Cerebellar cortex (tissue), 1 donor: ENCODE results near the gene USP25.

Experiments used
- DNase-seq: peaks from one replicate; pipeline ENCODE4 v3.0.0-alpha.2; 2015; ENCODE audit warnings: low spot score

USP25 gene

DNA sequence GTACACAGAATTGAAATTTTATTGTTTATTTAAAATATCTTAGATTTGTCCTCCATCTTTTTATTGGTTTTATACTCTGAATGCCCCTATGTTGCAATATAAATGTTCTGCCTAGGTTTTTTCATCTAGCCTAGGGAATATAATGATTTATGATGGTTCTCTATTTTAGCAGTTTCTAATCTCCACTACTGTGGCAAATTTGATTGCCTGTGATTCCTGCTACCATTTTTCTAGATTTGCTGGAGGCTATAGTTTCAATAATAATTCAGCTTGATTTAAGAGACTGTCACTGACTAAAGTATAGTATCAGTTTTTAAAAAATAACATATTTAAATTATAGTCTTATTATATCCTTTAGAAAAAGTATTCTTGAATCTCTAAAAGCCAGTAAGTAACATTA is 90.5 kb downstream of the USP25 start:
- DNase-seq = no peak

DNA sequence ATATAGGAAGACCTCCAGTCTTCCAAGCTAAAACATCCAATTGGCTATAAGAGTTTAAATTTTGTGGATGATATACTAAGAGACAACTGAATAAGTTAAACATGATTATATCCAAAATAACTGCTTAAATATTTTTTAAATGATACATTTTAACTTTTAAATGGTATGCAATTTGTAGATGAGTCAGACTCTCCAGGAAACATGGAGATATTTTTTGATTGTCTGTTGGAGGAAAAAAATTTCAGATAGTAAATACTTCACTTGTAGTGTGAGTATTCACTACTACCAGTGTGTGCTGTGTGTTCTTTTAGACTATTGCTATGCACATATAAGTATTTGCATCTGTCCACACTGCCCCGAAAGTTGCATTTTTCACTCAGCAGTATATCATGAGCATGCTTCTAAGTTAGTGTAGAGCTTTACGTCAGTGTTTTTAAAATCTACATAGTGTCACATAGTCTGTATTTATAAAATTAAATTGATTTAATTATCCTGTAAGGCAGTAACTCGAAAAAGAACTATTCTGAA is 91.1 kb downstream of the USP25 start:
- no peak for DNase-seq

DNA sequence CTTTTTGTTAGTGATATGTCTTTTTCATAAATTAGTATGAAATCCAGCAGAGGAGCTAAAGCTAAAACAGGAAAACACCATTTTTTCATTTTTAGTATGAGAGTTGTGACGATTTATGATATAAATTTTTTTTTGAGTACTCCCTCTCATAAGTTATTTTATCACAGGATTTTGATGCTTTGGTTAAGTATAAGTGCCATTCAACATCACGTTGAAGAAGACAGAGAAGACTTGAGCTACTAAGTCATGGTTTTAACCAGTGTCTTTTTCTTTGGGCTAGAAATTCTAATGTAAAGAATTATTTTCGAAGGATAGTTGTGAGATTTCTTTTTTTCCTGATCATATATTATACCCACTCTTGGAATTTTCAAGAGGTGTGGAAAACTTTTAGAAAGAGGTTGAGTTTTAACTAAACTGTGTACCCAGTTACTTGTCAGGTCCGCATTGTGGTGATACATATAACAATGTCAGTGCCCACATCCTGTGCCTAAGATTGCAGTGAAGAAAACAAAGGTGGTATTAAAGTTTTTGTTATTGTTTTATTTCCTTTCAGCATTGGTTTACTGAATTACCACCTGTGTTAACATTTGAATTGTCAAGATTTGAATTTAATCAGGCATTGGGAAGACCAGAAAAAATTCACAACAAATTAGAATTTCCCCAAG is 93.8 kb downstream of the USP25 start:
- DNase-seq = no peak

DNA sequence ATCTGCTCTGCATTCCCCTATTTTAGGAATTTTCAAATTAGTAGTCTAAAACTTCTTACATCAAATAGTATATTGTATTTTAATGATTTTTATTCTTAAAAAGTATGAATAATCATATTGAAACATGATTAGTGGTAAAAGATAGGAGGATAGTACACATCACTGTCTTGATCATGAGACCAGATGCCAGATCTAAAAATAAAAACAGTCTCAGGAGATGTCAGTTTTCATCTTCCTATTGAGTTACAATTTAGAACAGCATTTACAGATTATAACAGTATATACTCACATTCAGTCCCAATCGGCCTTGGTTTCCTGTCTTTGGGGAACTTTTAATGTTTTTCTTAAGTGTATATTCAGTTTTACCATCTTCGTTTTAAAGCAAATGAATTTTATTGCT is 95.9 kb downstream of the USP25 start:
- peak; percentile 43 for DNase-seq

DNA sequence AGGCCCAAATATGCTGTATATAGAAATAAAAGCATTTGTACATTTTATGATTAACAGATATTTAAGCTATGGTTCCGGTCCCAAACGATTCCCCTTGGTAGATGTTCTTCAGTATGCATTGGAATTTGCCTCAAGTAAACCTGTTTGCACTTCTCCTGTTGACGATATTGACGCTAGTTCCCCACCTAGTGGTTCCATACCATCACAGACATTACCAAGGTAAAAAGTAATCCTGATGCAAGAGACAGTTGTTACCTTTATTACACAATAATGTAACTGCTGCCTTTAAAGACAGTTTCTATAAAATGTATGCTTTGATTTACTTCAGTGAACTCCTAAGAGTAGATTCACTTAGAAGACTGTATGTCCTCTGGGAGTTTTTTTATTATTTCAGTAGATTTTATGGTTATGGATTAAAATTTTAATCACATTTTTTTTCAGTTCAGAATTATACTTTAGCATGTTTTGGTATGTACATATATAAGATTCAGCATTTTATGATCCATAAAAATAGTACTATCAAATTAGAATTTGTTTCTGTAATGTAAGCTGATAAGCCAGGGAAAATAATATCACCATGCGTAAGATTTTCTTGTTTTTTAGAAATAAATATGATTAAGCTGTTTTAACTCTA is 96.5 kb downstream of the USP25 start:
- peak; percentile 84 for DNase-seq

DNA sequence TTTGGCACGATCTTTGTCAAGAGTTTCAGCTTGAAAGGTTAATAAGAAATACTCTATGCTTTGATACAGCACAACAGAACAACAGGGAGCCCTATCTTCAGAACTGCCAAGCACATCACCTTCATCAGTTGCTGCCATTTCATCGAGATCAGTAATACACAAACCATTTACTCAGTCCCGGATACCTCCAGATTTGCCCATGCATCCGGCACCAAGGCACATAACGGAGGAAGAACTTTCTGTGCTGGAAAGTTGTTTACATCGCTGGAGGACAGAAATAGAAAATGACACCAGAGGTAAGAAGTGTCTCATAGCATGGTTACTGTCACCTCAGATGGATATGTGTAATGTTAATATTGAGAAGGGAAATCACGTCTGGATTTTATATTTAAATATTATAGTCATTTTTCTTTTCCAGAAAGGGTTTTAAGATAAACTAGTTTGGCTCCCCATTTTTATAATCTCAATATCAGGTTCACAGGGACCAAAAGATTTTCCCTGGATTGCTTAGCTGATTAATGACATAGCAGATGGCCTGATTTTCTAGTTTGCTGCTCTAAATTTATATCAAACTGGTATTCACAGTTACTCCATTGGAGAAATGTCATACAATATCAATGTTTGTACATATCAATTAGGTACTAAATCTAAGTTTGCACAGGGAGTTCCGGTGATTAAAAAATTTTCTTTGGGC is 97.3 kb downstream of the USP25 start:
- DNase-seq = peak; percentile 86

DNA sequence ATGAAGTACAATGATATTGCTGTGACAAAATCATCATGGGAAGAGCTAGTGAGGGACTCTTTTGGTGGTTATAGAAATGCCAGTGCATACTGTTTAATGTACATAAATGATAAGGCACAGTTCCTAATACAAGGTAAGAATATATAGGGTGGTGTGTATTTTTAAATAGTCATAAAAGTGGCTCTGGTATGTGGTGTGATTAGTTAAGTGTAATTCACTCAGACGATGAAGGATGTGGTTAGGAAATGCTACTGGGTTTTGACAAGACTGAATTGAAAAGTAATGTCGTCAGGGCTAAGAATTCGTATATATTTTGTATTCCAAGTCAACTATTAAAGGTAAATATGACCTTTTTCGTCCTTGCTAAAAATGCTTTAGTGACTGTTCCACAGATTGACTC is 101.7 kb downstream of the USP25 start:
- DNase-seq = no peak

DNA sequence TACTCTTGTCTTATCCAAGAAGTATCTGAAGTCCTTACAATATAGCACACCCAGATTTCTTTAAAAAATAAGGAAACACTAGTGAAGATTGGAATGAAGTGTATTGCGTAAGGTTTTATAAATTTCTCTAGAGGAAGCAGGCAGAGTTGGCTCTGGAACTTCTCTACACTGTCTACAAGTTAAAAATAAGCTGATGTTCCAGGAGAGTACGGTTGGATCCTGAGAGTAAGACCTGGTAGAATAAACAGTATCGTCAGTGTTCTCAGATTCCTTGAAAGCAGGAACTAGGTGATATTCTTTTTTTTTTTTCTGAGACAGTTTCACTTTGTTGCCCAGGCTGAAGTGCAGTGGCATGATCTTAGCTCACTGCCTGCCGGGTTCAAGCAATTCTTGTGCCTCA is 107.9 kb downstream of the USP25 start:
- no peak for DNase-seq

DNA sequence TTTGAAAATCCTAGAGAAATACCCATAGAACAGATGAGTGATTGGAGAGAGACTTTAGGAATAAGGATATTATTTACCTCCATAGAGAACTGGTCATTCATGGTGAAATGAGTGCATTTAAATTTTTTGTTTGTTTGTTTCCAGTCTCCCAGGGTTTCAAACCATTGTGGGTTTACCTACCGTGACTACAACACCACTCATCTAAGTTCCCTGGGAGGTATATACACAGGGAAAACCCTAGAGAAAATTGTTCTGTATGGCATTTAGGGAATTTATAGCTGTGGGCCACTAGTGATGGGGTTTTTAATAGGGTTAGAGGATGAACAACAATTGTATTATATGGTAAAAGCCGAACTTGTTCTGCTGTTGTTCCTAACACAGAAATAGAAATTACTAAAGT is 109.2 kb downstream of the USP25 start:
- no peak for DNase-seq

DNA sequence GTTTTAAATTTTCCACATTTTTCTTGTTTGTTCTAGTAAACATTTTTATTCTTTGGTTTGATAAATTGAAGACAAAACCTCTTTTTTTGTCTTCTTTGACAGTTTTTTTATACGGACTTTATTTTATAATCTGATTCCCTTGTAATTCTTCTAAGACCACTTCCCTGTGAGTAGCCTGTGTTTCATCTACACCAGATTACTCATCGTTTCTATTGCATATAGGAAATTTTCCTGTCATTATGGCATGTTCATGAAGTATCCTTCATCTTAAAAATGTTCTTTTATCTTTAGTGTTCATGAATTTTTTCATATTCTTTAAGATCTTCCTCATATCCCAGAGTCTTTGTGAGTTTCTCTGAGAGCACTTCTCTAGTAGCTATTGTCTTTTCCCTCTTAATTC is 109.8 kb downstream of the USP25 start:
- DNase-seq = no peak

DNA sequence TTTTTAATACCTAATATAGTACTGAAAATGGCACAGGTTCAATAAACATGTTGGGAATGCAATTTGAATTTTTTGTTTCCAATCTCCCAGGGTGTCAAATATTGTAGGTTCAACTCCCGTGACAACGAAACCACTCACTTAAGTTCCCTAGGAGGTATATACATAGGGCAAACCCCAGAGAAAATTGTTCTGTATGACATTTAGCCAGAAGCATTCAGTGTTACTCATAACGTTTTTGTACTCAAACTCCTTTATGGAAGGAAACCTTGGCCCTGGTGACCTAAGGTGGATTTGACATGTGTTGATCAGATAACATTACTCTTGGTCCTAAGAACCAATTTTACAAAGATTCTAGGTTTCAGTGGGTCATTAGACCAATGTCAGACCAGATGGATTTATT is 110.6 kb downstream of the USP25 start:
- DNase-seq = no peak

DNA sequence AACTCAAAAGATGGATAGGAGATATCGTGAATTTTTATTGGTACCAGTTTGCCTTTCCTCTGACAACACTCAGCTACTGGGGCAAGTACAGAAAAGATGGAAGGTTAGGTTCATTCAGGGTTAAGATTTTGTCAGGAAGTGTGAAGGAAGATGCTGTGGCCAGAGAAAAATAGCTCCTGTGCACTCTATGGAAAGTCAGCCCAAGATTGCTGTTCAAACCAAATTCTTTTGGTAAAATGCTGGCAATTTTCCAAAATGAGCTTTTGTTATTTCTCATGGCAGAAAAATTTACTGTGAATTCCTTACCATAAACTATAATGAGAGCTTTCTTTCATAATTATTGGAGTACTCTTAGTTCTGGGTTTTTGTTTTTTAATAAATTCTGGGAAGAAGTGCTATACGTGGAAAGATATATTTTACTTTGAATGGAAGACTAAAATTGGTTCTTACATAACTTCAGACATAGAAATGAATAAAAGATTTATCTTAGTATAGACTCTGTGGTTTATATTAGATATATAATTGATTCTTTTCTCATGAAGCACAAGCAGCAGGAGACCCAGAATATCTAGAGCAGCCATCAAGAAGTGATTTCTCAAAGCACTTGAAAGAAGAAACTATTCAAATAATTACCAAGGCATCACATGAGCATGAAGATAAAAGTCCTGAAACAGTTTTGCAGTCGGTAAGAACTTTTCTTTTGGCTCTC is 112.2 kb downstream of the USP25 start:
- DNase-seq = no peak

DNA sequence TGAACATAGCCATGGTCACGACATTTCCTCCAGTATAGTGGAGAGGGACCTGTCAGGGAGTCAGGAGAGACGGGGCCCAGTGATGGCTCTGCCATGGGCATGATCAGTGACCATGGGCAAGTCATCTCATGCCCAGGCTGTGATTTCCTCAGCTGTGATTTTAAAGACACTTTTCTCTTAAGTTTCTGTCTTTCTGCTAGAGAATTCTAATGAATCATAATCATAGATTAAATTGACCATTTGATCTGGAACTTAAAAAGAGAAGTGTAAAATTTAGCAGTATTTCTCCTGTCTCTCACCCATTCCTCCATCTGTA is 112.7 kb downstream of the USP25 start:
- DNase-seq = no peak

DNA sequence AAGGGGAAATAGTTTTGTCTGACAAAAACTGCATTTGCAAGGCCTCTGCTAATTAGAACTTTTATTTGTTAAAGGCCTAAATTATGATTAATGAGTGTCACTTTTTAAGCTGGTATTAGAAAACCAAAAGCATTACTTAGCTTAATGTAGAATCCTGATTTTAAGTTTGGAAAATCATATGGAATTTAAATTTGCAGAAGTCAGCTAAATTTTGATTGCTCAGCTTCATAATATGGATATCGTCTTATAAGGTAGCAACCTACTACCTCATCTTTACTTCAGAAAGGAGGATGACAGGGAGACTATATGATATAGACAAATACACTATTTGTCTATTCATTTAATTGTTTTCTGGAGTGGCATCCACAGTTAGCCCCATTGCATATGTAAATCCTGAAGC is 114.0 kb downstream of the USP25 start:
- DNase-seq = no peak

DNA sequence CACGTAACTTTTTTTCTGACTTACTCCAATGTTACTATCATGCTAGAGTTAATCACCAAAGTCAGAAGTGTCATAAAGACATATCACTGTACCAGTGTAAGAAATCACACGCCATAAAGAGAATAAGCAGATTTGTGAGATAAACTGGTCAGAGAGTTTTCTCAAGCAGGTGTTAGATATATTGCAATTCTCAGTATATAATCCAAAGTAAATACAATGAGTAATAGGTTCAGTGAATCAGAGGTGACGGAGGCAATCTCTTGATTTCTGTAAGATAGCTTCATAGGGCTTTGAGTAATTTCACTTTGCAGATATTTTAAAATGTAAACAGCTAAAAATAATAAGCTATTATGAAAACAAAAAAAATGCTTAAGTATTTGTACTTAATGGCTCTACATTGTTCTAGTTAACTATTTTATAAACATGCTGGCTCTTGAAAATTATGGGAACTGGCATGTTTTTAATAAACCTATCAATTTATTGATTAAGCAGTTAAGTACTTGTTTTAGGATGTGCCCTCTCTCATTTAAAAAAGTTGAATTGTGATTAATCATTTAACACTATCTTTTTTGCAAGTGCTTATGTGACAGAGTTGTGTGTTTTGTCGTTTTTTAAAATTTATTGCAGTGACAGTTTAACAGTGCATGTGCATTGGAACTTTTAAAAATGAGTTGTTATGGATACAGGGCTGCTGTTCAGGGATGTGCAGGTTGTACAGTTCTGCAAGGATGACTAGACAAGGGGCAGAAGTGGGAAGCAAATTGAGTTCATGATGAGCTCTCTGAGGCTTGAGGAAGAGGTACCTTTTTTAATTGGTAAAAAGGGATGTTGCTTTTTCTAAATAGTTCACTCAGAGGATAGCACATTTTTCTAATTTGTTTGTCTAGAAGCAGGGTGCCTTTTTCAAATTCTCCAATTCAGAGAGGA is 119.1 kb downstream of the USP25 start:
- DNase-seq = no peak

DNA sequence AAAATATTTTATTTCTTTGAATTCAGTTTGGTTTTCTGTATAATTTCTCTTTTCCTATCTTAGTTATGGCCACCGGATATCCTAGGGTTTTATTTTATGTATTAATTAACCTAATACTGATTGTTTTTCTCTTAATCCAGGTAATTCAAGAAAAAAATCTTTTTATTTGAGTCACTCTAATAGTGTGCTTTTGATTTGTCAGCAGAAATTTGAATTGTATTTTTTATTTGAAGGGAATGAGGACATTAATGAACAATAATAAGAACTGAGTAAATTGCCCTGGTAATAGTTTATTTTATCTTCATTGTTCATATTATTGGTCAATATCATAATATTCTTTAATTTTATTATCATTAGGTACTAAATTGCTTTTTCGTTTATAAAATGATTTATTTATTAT is 120.1 kb downstream of the USP25 start:
- DNase-seq = no peak

DNA sequence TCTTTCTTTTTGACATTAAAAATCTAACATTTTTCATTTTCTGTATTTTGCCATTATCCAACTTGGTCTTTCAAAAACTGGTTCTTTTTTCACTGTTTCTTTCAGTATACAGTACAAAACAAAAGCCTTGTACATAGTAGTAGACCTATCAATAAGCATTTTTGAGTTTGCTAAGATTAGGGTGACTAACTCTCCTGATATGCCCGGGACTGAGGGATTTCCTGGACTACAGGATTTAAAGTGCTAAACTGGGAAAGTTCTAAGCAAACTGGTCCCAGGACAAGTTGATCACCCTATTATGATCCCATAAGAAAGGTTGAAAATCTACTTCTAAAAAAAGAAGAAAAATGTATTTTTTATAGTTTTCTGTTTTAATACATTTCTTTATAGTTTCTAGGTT is 120.9 kb downstream of the USP25 start:
- no peak for DNase-seq

DNA sequence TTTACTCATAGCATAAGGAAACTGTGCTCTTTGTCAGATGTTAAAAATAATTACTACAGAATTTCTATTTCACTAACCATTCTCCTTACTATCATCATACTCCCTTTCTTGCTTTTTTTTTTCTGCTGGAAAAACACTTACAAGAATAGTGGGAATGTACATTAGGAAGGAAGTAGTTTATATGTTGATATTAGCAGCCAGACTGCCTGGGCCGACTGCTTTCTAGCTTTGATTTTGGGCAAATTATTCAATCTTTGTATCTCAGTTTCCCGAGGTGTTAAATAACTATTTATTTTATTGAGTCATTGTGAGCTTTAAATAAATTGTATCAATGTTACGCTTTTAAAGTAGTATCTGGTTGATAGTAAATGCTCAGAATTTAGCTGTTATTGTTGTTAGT is 122.4 kb downstream of the USP25 start:
- DNase-seq = no peak

DNA sequence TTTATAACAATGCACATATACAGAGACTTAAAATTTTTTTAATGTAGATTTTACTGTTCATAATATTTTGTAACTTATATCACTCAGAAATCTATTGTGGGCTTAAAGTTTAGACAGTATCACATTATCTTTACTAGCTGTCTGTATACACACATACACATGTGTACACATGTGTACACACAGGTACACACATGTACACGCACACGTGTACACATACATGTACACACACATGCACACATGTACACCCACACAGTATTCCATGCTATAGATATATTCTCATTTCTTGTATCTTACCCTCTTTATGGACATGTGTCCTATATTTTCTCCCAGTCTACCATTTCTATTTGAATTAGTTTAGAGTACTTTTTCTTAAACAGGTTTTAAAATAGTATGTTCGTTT is 123.3 kb downstream of the USP25 start:
- DNase-seq = no peak

DNA sequence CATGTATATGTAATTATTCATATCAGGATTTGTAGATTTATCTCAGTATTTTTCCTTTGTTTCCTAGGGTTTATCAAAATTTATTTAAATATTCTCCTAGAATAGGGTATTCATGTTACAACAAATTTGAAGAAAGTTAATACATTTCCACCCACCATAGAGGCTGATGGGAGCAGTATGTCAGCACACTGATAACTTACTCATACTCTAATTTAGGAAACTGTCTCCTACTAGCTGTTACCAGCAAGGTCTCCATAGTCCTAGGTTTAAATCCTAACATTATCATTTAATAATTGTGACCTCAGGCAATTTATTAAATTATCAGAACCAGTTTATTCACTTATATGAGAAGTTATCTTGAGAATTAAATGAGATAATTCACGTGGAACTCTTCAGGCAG is 127.0 kb downstream of the USP25 start:
- no peak for DNase-seq

DNA sequence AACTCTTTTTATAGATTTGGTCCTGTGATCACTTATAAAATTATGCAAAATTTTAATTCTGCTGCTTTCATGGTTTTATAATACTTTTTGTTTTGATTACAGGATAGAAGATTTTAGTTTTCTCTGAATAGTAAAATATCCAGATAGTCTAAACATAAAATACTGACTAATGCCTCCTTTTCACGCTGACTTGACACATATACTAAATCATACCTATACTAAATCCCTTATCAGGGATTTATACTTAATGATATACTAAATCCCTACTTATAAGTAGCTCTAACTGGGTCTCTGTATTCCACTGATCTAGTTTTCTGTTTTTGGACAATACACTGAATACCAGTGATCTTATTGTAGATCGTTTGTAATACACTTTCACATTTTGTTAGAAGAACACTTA is 128.0 kb downstream of the USP25 start:
- no peak for DNase-seq

DNA sequence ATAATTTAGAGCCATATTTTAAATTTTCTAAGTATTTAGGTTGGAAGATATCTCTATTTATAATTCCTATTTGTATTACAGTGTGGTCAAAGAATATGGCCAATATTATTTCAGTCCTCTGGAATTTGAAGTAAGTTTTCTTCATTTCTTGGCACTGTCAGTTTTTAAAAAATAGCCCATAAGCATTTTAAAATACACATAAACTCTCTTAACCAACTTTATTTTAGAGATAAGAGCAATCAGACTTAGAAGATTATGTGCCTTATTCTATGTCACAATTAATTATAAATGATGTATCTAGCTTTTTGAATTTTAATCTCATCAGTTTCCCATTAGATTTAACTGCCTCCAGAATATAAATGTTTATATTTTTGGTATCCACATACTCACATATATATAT is 130.8 kb downstream of the USP25 start:
- no peak for DNase-seq
